NCI-H2029 (cell line): ENCODE measurements around the gene IL17C.
"Not testable (repeated sequence)": the region's sequence is repeated elsewhere in the genome, so short reads cannot be mapped to it uniquely, and the experiment has no call there.

ENCODE experiments used
- DNase-seq: peaks from one replicate; lab custom pipeline; 2025; lab: John Stamatoyannopoulos, UW

IL17C gene, protein sequence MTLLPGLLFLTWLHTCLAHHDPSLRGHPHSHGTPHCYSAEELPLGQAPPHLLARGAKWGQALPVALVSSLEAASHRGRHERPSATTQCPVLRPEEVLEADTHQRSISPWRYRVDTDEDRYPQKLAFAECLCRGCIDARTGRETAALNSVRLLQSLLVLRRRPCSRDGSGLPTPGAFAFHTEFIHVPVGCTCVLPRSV

GRCh38 chr16:88638323-88639230 lies at the start of gene IL17C:
Gene IL17C, plus strand, starts transcription at chr16:88638572. Its CDS starts 70 bp downstream, at chr16:88638642.
- peak; percentile 71 for DNase-seq

DNA sequence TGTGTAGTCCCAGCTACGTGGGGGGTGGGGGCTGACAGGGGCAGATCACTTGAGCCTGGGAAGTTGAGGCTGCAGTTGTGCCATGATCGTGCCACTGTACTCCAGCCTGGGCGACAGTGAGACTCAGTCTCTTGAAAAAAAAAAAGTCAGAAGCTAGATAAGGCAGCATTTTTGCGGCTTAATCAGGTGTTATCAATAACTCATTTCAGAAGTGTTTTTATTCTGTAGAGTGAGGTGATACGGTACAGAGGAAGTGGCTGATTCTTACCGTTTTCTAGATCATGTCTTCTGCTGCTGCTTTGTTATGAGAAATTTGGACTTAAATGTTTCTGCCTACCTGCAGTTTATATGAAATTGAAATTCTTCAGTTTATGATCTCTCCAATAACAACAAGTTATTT lies 49.6 kb upstream of the IL17C start:
- no peak for DNase-seq

DNA sequence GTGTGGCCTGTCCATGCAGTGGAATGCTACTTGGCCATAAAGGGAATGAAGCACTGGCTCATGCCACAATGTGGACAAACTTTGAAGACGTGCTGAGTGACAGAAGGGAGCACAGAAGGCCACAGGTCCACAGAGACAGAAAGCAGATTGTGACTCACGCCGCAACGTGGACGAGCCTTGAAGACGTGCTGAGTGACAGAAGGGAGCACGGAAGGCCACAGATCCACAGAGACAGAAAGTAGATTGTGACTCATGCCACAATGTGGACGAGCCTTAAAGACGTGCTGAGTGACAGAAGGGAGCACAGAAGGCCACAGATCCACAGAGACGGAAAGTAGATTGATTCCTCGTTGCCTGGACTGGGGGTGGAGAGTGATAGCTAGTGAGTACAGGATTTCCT lies 48.9 kb upstream of the IL17C start:
- no peak for DNase-seq

GRCh38 chr16:88591577-88592021 lies 46.8 kb upstream of the IL17C start:
- DNase-seq: no peak

DNA sequence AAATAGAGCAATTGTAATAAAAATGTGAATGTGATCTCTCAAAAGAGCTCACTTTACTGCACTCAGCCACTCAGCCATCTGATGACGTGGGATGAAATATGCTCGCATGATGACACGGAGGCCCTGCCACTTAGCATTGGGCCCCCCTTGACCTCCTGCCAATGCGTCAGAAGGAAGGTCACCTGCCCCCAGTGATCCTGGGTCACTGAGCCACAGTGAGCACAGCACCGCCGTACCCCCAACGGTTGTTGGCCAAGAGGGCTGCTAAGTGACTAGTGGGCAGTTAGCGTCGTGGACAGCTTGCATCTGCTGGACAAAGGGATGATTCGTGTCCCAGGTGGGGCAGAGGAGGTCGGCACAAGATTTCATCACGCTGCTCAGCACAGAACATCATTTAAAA lies 45.3 kb upstream of the IL17C start:
- DNase-seq: no peak

- DNase-seq: no peak
Observed at GRCh38 chr16:88593489-88593888, 44.9 kb upstream of the IL17C start.

GRCh38 chr16:88593910-88594309 lies 44.5 kb upstream of the IL17C start:
- DNase-seq: no peak

GRCh38 chr16:88595101-88595500 lies 43.3 kb upstream of the IL17C start:
- DNase-seq: no peak

DNA sequence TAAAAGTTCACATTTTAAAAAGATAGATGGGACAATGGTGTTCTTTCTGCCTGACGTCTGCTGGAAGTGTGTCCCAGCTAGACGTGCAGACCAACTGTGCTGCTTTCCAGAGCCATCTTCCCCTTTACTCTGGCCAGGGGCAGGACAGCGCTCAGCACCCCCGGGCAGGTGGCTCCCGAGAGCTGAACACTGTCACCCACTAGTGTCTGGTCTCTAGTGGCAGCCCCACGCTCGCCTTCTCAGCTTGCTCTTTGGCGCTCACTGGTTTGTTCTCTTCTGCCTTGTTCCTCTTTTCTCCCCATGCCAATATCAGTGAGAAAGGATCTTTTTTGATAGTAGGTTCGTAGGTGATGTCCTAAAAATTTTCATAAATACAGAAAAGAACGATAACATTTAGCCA lies 42.5 kb upstream of the IL17C start:
- no peak for DNase-seq

DNA sequence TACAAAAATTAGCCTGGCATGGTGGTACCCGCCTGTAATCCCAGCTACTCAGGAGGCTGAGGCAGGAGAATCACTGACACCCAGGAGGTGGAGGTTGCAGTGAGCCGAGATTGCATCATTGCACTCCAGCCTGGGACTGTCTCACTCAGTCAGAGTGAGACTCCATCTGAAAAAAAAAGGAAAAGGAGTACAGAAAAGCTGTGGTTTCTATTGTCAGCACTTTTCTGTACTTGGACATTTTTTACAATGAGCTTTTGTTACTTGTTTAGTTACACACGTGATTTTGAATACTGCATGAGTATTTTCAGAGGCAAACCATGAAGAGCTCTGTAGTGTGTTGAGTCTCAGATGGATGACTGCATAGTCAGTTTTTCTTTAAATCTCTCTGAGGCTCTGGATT lies 41.9 kb upstream of the IL17C start:
- DNase-seq: no peak

- no peak for DNase-seq
Observed at GRCh38 chr16:88597856-88598491, 40.4 kb upstream of the IL17C start.

GRCh38 chr16:88599092-88599733 lies 39.2 kb upstream of the IL17C start:
- DNase-seq: no peak

- DNase-seq: no peak
Observed at GRCh38 chr16:88599825-88600538, 38.4 kb upstream of the IL17C start.

- DNase-seq: no peak
Observed at GRCh38 chr16:88600539-88600896, 37.9 kb upstream of the IL17C start.

DNA sequence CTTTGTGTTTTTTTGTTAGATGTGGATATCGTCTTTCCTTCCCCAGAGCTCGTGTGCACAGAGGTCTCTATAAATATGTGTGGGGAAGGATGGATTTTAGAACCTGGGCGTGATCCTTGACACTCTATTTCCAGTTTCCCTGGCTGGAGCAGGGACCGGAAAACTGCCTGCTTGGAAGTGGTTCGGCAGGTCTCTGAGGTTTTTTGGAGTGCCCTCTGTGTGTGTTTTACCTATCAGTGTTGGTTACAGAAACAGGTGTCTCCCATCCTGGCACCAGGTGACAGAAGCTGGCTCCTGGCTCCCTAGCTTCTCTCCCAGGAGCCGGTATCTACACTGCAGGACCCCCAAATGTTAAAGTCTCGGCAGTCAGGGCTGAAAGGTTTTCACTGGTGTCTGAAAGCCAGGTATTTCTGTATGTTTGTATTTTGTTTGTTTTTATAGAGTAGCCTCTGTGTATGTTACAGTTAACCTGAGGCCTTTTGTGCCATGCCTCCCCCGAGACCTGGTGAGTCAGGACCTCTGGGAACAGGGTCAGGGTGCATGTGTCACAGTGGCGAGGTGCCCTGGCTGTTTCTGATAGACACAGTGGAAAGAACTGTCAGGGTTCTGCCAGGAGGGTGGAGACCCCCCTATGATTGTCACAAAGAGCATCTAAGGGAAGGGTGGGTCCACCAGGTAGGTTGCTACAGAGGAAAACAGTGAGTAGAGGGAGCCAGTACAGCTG lies 36.9 kb upstream of the IL17C start:
- DNase-seq: no peak

GRCh38 chr16:88602091-88602490 lies 36.3 kb upstream of the IL17C start:
- DNase-seq: no peak

GRCh38 chr16:88605186-88606147 lies 32.9 kb upstream of the IL17C start:
- no peak for DNase-seq

GRCh38 chr16:88606148-88606757 lies 32.1 kb upstream of the IL17C start:
- DNase-seq: no peak

GRCh38 chr16:88608076-88608475 lies 30.3 kb upstream of the IL17C start:
- DNase-seq: no peak

GRCh38 chr16:88609426-88609825 lies 28.9 kb upstream of the IL17C start:
- DNase-seq: not testable (repeated sequence)
